Left lung (tissue), 10 donors: ENCODE results near the gene RPL18A. TPM values are rescaled to one million over a fixed set of nuclear protein-coding genes. Genes with fewer than 3 reads are reported as not detected.

Experiments
- ATAC-seq: fragments of 200-7000 bp; cut with Tn5 transposase; one replicate; pipeline ENCODE4 v1.9.1; 2020; ENCODE audit warnings: moderate library complexity
- DNase-seq, 4 donors: peaks; one replicate each; pipeline ENCODE4 v3.0.0-alpha.2; 2013 to 2020
- H3K27ac ChIP-seq, 2 donors: fragments of 200-600 bp; sonication (generic) in 1 of 2; one replicate each; pipeline versions ENCODE4 v1.5.0 to v1.8.0; 2020 to 2021
- H3K27me3 ChIP-seq, 2 donors: fragments of 200-600 bp; sonication (generic) in 1 of 2; one replicate each; pipeline versions ENCODE4 v1.5.0 to v1.8.0; 2020 to 2021
- H3K36me3 ChIP-seq, 2 donors: fragments of 200-600 bp; sonication (generic) in 1 of 2; one replicate each; pipeline versions ENCODE4 v1.5.0 to v1.8.0; 2020 to 2021
- H3K4me1 ChIP-seq, 2 donors: fragments of 200-600 bp; one replicate each; pipeline ENCODE4 v1.8.0; 2021
- H3K4me3 ChIP-seq, 2 donors: fragments of 200-600 bp; sonication (generic) in 1 of 2; one replicate each; pipeline versions ENCODE4 v1.5.0 to v1.8.0; 2020 to 2021; ENCODE audit warnings: mild to moderate bottlenecking in 1 of 2
- H3K9me3 ChIP-seq, 2 donors: fragments of 200-600 bp; sonication (generic) in 1 of 2; one replicate each; pipeline versions ENCODE4 v1.5.0 to v1.8.0; 2020 to 2021
- intact Hi-C, 2 donors: fragments of 100-400 bp; cut with DNase I; formaldehyde crosslinking; loops; one replicate each; pipeline versions ENCODE4 v1.11.2 to v1.14.2; 2022
- polyA plus RNA-seq, 6 donors: library from polyadenylated mRNA; unstranded; fragments of 120-200 nt; gene quantifications; one replicate each; pipeline ENCODE4 v1.2.1, GENCODE V29; 2013; ENCODE audit not compliant: insufficient read length in 6 of 6
- total RNA-seq, 2 donors: library from RNA; stranded (reverse); fragmentation: NEBNext Ultra II Directional; extraction: Animal tissue kit (Norgen Biotek cat#: 25700); gene quantifications; one replicate each; pipeline ENCODE4 v1.2.1, GENCODE V29; 2021
- TF ChIP-seq, protein P1 (sequence below), 2 donors: fragments of 200-600 bp; sonication (generic) in 1 of 2; IDR thresholded peaks; one replicate each; pipeline versions ENCODE4 v1.5.0 to v1.8.0; 2021; ENCODE audit warnings: antibody characterized with exemption in 2 of 2
- donor health status: DM: no; HTN: yes; CAD: no.
- donor health status: DM: no; HTN: no; CAD: no.

RPL18A gene
- total and polyA plus RNA-seq, 8 donors = 1,124 to 1,592 (median 1,314) TPM

- Histone ChIP-seq H3K27ac (no peak overlapping the region), H3K4me1 (peaks cover 11 to 47% of the 10 kb centered on the region in 2 donors), H3K9me3 (no peaks in the 10 kb centered on the region), H3K36me3 (peaks cover 9 to 44% of the 10 kb centered on the region in 2 donors), H3K27me3 (no peaks in the 10 kb centered on the region), H3K4me3 (peak overlapping the region in 1 of 2 donors; percentile 100)
- TF ChIP-seq, protein P1, sequence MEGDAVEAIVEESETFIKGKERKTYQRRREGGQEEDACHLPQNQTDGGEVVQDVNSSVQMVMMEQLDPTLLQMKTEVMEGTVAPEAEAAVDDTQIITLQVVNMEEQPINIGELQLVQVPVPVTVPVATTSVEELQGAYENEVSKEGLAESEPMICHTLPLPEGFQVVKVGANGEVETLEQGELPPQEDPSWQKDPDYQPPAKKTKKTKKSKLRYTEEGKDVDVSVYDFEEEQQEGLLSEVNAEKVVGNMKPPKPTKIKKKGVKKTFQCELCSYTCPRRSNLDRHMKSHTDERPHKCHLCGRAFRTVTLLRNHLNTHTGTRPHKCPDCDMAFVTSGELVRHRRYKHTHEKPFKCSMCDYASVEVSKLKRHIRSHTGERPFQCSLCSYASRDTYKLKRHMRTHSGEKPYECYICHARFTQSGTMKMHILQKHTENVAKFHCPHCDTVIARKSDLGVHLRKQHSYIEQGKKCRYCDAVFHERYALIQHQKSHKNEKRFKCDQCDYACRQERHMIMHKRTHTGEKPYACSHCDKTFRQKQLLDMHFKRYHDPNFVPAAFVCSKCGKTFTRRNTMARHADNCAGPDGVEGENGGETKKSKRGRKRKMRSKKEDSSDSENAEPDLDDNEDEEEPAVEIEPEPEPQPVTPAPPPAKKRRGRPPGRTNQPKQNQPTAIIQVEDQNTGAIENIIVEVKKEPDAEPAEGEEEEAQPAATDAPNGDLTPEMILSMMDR (IDR thresholded peaks at IDR 0.05) = no peak
- no peak for DNase-seq
- ATAC-seq = no peak
- intact Hi-C loops = loop anchor here in 1 of 2 donors (10.0 kb wide), 2 partner anchors 63 to 133 kb away; no protein-coding TSS in a partner anchor
Observed at GRCh38 chr19:17861542-17862402, 2.1 kb downstream of the RPL18A start.

DNA sequence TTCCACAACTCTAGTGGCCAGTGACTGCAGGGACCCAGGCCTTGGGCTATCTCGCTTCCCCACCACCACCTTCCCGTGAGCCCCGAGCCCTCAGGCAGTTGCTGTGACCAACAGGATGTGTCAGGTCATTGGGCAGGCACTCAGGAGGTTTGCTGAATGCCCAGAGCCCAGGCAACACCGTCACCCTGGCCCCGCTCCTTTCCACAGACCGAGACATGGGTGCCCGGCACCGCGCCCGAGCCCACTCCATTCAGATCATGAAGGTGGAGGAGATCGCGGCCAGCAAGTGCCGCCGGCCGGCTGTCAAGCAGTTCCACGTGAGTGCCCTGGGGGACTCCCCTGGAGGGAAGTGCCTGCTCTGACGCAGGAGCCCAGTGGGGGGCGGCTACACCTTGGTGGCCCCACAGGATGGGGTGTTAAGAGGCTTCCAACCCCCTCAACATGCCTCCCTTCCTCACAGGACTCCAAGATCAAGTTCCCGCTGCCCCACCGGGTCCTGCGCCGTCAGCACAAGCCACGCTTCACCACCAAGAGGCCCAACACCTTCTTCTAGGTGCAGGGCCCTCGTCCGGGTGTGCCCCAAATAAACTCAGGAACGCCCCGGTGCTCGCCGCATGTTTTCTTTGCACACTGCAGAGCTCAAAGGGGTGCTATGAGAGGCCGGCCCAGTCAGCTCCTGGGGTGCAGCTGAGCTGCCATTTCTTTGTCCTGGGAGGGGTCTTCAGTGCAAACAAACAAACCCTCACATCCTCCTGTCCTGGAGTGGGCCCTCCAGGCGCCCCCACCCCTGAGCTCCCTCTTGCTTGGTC lies 3.2 kb downstream of the RPL18A start:
- Histone ChIP-seq H3K9me3 (no peaks in the 10 kb centered on the region), H3K27ac (peak overlapping the region in 1 of 2 donors; percentile 13), H3K4me1 (peaks cover 11 to 47% of the 10 kb centered on the region in 2 donors), H3K36me3 (peaks cover 9 to 44% of the 10 kb centered on the region in 2 donors), H3K4me3 (no peak overlapping the region), H3K27me3 (no peaks in the 10 kb centered on the region)
- ATAC-seq (no peak), DNase-seq (no peak)
- intact Hi-C loops = loop anchor here in 1 of 2 donors (10.0 kb wide), 2 partner anchors 62 to 132 kb away; no protein-coding TSS in a partner anchor
- TF ChIP-seq, protein P1 (IDR thresholded peaks at IDR 0.05) = no peak

GRCh38 chr19:17863520-17864182 lies 3.9 kb downstream of the RPL18A start:
- peak overlapping the region in 1 of 2 donors; percentile 13 for H3K27ac ChIP-seq
- H3K27me3 ChIP-seq = no peaks in the 10 kb centered on the region

GRCh38 chr19:17865364-17866311 lies 5.9 kb downstream of the RPL18A start:
- no peak for DNase-seq
- H3K4me3 ChIP-seq = no peak overlapping the region
- H3K9me3 ChIP-seq = no peaks in the 10 kb centered on the region
- H3K4me1 ChIP-seq = peaks cover 10 to 38% of the 10 kb centered on the region in 2 donors
- TF ChIP-seq, protein P1 (IDR thresholded peaks at IDR 0.05) = no peak
- intact Hi-C loops = loop anchor here in 1 of 2 donors (10.0 kb wide), 2 partner anchors 59 to 129 kb away; no protein-coding TSS in a partner anchor
- H3K36me3 ChIP-seq = peaks cover 9 to 44% of the 10 kb centered on the region in 2 donors
- H3K27ac ChIP-seq = peak overlapping the region in 1 of 2 donors; percentile 13
- ATAC-seq = peak; percentile 77
- peaks cover 13 to 19% of the 10 kb centered on the region in 2 donors for H3K27me3 ChIP-seq

More at GRCh38 chr19:17863520-17864182, 3.9 kb downstream of the RPL18A start:
- H3K9me3 ChIP-seq = no peaks in the 10 kb centered on the region
- H3K4me3 ChIP-seq = no peak overlapping the region
- peaks cover 11 to 47% of the 10 kb centered on the region in 2 donors for H3K4me1 ChIP-seq
- DNase-seq = no peak
- TF ChIP-seq, protein P1 (IDR thresholded peaks at IDR 0.05) = no peak
- intact Hi-C loops = loop anchor here in 1 of 2 donors (10.0 kb wide), 2 partner anchors 61 to 131 kb away; no protein-coding TSS in a partner anchor
- ATAC-seq = no peak
- H3K36me3 ChIP-seq = peaks cover 9 to 44% of the 10 kb centered on the region in 2 donors
